H1 (cell line): ENCODE results near the gene DRD1. TPM values are rescaled to one million over a fixed set of nuclear protein-coding genes. Genes with fewer than 3 reads are reported as not detected.

Experiments
- CTCF ChIA-PET: fragments of 300-600 bp; sonication (Branson Sonifier 250); formaldehyde crosslinking; loops from one replicate; lab custom pipeline; 2021; ENCODE audit not compliant: partially characterized antibody; lab: Charles Lee
- POLR2A ChIA-PET: fragments of 300-600 bp; sonication (Branson Sonifier 250); formaldehyde crosslinking; loops from one replicate; lab custom pipeline; 2021; ENCODE audit warnings: inconsistent platforms; ENCODE audit not compliant: partially characterized antibody; lab: Charles Lee
- DNase-seq, 2 experiments: peaks; one replicate each; pipeline versions ENCODE4 v3.0.0 to v3.0.0-alpha.2; 2010 to 2022; ENCODE audit warnings: low spot score in 2 of 2, low read depth in 1 of 2, mixed read lengths in 1 of 2
- FAIRE-seq: peaks from 2 replicates; lab custom pipeline; 2011; peaks lifted over from hg19 to GRCh38; lab: Jason Lieb, UNC
- H2AFZ ChIP-seq: 2 replicates; pipeline ENCODE4 v1.8.1; 2012; ENCODE audit warnings: low read length, inconsistent platforms
- H2AK5ac ChIP-seq: 2 replicates; pipeline ENCODE4 v1.6.1; 2013; ENCODE audit warnings: low read depth, low read length
- H2BK120ac ChIP-seq: replicated peaks from 2 replicates; pipeline ENCODE3; 2013; ENCODE audit warnings: low read depth, low read length, inconsistent platforms
- H2BK12ac ChIP-seq: 2 replicates; pipeline ENCODE4 v1.6.1; 2013; ENCODE audit warnings: low read depth, low read length
- H2BK15ac ChIP-seq: 2 replicates; pipeline ENCODE4 v1.6.1; 2013; ENCODE audit warnings: low read length
- H2BK20ac ChIP-seq: 2 replicates; pipeline ENCODE4 v1.6.1; 2013; ENCODE audit warnings: low read length
- H2BK5ac ChIP-seq: 2 replicates; pipeline ENCODE4 v1.6.1; 2013; ENCODE audit warnings: low read depth, low read length
- H3K14ac ChIP-seq: 2 replicates; pipeline ENCODE4 v1.6.1; 2013; ENCODE audit warnings: inconsistent platforms; ENCODE audit not compliant: insufficient read length
- H3K18ac ChIP-seq: 2 replicates; pipeline ENCODE4 v1.6.1; 2013; ENCODE audit warnings: low read length; ENCODE audit errors: extremely low read depth
- H3K23ac ChIP-seq: 2 replicates; pipeline ENCODE4 v1.6.1; 2013; ENCODE audit warnings: inconsistent platforms; ENCODE audit not compliant: insufficient read length
- H3K23me2 ChIP-seq: 2 replicates; pipeline ENCODE4 v1.6.1; 2013; ENCODE audit warnings: low read depth, low read length
- H3K27ac ChIP-seq: 2 replicates; pipeline ENCODE4 v1.6.1; 2011; ENCODE audit warnings: low read depth, low read length, inconsistent platforms
- H3K27me3 ChIP-seq, 4 experiments: replicated peaks in 1 of 4; 1 replicate in 1 of 4; 2 replicates in 3 of 4; pipeline versions ENCODE4 v1.6.1 to v1.8.1; 2011 to 2013; ENCODE audit warnings: low read length in 3 of 4, mild to moderate bottlenecking in 3 of 4, inconsistent platforms in 2 of 4, mixed read lengths in 2 of 4, moderate library complexity in 1 of 4; ENCODE audit not compliant: control insufficient read depth in 3 of 4, insufficient read depth in 3 of 4; ENCODE audit errors: extremely low read depth in 1 of 4
- H3K36me3 ChIP-seq, 4 experiments: 2 replicates each; pipeline versions ENCODE4 v1.6.1 to v1.8.1; 2011 to 2013; ENCODE audit warnings: mild to moderate bottlenecking in 4 of 4, low read length in 3 of 4, moderate library complexity in 2 of 4, control low read depth in 1 of 4, inconsistent platforms in 1 of 4; ENCODE audit not compliant: insufficient read depth in 4 of 4, control insufficient read depth in 2 of 4
- H3K4ac ChIP-seq: replicated peaks from 2 replicates; pipeline ENCODE3; 2013; ENCODE audit warnings: low read length, low read depth, mixed read lengths, inconsistent platforms; ENCODE audit not compliant: insufficient read length
- H3K4me1 ChIP-seq, 4 experiments: replicated peaks in 1 of 4; 1 replicate in 1 of 4; 2 replicates in 3 of 4; pipeline versions ENCODE4 v1.6.1 to v1.8.1; 2011 to 2013; ENCODE audit warnings: low read length in 3 of 4, inconsistent platforms in 2 of 4, mixed read lengths in 1 of 4; ENCODE audit not compliant: insufficient read depth in 4 of 4, control insufficient read depth in 3 of 4
- H3K4me2 ChIP-seq, 2 experiments: 2 replicates each; pipeline versions ENCODE4 v1.6.1 to v1.8.1; 2011 to 2013; ENCODE audit warnings: low read depth in 2 of 2, low read length in 2 of 2, control low read depth in 1 of 2, inconsistent platforms in 1 of 2, mild to moderate bottlenecking in 1 of 2; ENCODE audit not compliant: insufficient read depth in 1 of 2
- H3K4me3 ChIP-seq, 4 experiments: fragments of 200-600, 300-600 bp in 1 of 4; sonication (generic), shearing (Covaris generic), sonication (Bioruptor Twin) in 1 of 4; 2 replicates each; pipeline versions ENCODE4 v1.5.1 to v1.8.1; 2011 to 2016; ENCODE audit warnings: low read length in 4 of 4, low read depth in 3 of 4, control low read depth in 2 of 4, inconsistent platforms in 2 of 4, mild to moderate bottlenecking in 2 of 4, mixed read lengths in 1 of 4, moderate library complexity in 1 of 4; ENCODE audit not compliant: insufficient read depth in 2 of 4; ENCODE audit errors: extremely low read depth in 1 of 4
- H3K56ac ChIP-seq: replicated peaks from 2 replicates; pipeline ENCODE3; 2013; ENCODE audit warnings: low read depth, mild to moderate bottlenecking, mixed read lengths, low read length, inconsistent platforms; ENCODE audit not compliant: insufficient read length
- H3K79me1 ChIP-seq: 2 replicates; pipeline ENCODE4 v1.6.1; 2013; ENCODE audit warnings: low read depth, low read length, control low read depth
- H3K79me2 ChIP-seq, 2 experiments: 2 replicates each; pipeline versions ENCODE4 v1.6.1 to v1.8.1; 2012 to 2013; ENCODE audit warnings: low read length in 2 of 2, mild to moderate bottlenecking in 2 of 2, inconsistent platforms in 1 of 2; ENCODE audit not compliant: insufficient read depth in 2 of 2, control insufficient read depth in 1 of 2
- H3K9ac ChIP-seq, 4 experiments: replicated peaks in 1 of 4; 1 replicate in 1 of 4; 2 replicates in 3 of 4; pipeline versions ENCODE4 v1.6.1 to v1.8.1; 2011 to 2013; ENCODE audit warnings: low read depth in 3 of 4, low read length in 3 of 4, control low read depth in 2 of 4, mild to moderate bottlenecking in 2 of 4, moderate library complexity in 2 of 4, inconsistent platforms in 1 of 4; ENCODE audit errors: extremely low read depth in 1 of 4
- H3K9me3 ChIP-seq, 2 experiments: 2 replicates each; pipeline versions ENCODE4 v1.6.1 to v1.8.1; 2012 to 2013; ENCODE audit warnings: mild to moderate bottlenecking in 2 of 2, moderate library complexity in 2 of 2, control low read depth in 1 of 2, inconsistent platforms in 1 of 2, low read depth in 1 of 2, low read length in 1 of 2, mixed read lengths in 1 of 2; ENCODE audit not compliant: insufficient read depth in 2 of 2
- H4K20me1 ChIP-seq, 2 experiments: replicated peaks in 1 of 2; 2 replicates each; pipeline versions ENCODE3 to v1.8.1; 2011 to 2013; ENCODE audit warnings: inconsistent platforms in 2 of 2, low read length in 2 of 2, mild to moderate bottlenecking in 1 of 2; ENCODE audit not compliant: insufficient read depth in 2 of 2, control insufficient read depth in 1 of 2
- H4K5ac ChIP-seq: 2 replicates; pipeline ENCODE4 v1.6.1; 2013; ENCODE audit warnings: low read length, low read depth, mixed read lengths, inconsistent platforms; ENCODE audit not compliant: insufficient read length
- H4K8ac ChIP-seq: 2 replicates; pipeline ENCODE4 v1.8.0; 2013; ENCODE audit warnings: mild to moderate bottlenecking, moderate library complexity, low read length, inconsistent platforms; ENCODE audit not compliant: insufficient read depth; ENCODE audit errors: extremely low read depth
- H4K91ac ChIP-seq: replicated peaks from 2 replicates; pipeline ENCODE3; 2013; ENCODE audit warnings: low read length, mixed read lengths, inconsistent platforms; ENCODE audit not compliant: insufficient read length
- KDM5A ChIP-seq: fragments of 200-600 bp; IDR thresholded peaks from 2 replicates; pipeline ENCODE4 v1.7.1; 2012; ENCODE audit warnings: mild to moderate bottlenecking, low read length, inconsistent platforms, mixed read lengths
- POLR2A ChIP-seq, 2 experiments: IDR thresholded peaks; 1 replicate in 1 of 2; 2 replicates in 1 of 2; pipeline ENCODE4 v1.6.1; 2011; ENCODE audit warnings: low read depth in 2 of 2, low read length in 2 of 2, mild to moderate bottlenecking in 2 of 2; ENCODE audit errors: control extremely low read depth in 1 of 2
- TCF12 ChIP-seq: IDR thresholded peaks from 2 replicates; pipeline ENCODE4 v1.6.1; 2011; ENCODE audit warnings: low read depth, mild to moderate bottlenecking, low read length
- polyA plus RNA-seq, 7 experiments: library from polyadenylated mRNA; depleted of rRNA in 3 of 7; stranded (reverse) in 5 of 7; unstranded in 2 of 7; fragments of >200 nt in 5 of 7; fragments of 200-250 nt in 2 of 7; gene quantifications; 1 replicate in 5 of 7; 2 replicates in 1 of 7; 4 replicates in 1 of 7; pipeline versions ENCODE4 v1.2.1 to v1.2.3, GENCODE V29; 2011 to 2013; ENCODE audit warnings: missing spikeins in 2 of 7, mixed read lengths in 2 of 7
- total RNA-seq: library from RNA; stranded (reverse); fragmentation: NEBNext Ultra II Directional; extraction: Animal tissue kit (Norgen Biotek cat#: 25700); gene quantifications from 2 replicates; pipeline ENCODE4 v1.2.1, GENCODE V29; 2021

DRD1 gene
- total and polyA plus RNA-seq, 2 of the 8 experiments (the other 6 are each of a cell fraction or from before 2014, with no cell fraction given), result 0.03 to 0.19 TPM

DNA sequence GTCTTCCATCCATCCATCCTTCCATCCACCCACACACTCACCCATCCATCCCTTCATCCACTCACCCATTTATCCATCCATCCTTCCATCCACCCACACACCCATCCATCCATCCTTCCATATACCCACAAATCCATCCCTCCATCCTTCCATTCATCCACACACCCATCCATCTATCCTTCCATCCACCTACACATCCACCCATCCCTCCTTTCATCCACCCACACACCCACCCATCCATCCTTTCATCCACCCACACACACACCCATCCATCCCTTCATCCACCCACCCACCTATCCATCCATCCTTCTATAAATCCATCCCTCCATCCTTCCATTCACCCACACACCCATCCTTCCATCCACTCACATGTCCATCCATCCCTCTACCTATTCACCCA is 23.6 kb downstream of the DRD1 start:
- no peaks in the 10 kb centered on the region for H3K79me2 ChIP-seq
- H3K4me2 ChIP-seq, result no peak overlapping the region
- H3K4me3 ChIP-seq, result no peak overlapping the region
- FAIRE-seq (no peak), DNase-seq (no peak)
- no peak overlapping the region for H2AFZ ChIP-seq
- H3K9me3 ChIP-seq, result peaks cover 0 to 7% of the 10 kb centered on the region in 2 experiments; a peak in 1 of 4 replicates
- peaks cover 0 to 3% (median 0%) of the 10 kb centered on the region in 4 experiments; a peak in 1 of 7 replicates for H3K4me1 ChIP-seq
- no peaks in the 10 kb centered on the region for H3K27me3 ChIP-seq
- no peak overlapping the region for H2BK12ac ChIP-seq
- H3K23me2 ChIP-seq, result peaks cover 6% of the 10 kb centered on the region; the same call in 1 of the 2 replicates
- H4K8ac ChIP-seq, result no peak overlapping the region
- no peaks in the 10 kb centered on the region for H4K20me1 ChIP-seq
- H4K91ac ChIP-seq, result no peak overlapping the region
- POLR2A ChIA-PET, result no interaction called here
- no peak overlapping the region for H2AK5ac ChIP-seq
- no peak overlapping the region for H3K18ac ChIP-seq
- CTCF ChIA-PET, result interaction anchor here (1.2 kb wide), 1 partner anchor 15 kb away, joined by 4 read pairs; no protein-coding TSS in a partner anchor
- H2BK120ac ChIP-seq, result no peak overlapping the region
- H3K27ac ChIP-seq, result no peak overlapping the region
- no peak overlapping the region for H3K23ac ChIP-seq
- no peaks in the 10 kb centered on the region for H3K79me1 ChIP-seq
- no peak overlapping the region for H3K14ac ChIP-seq
- H3K56ac ChIP-seq, result peak overlapping the region; percentile 75
- no peak overlapping the region for H2BK5ac ChIP-seq
- H3K36me3 ChIP-seq, result no peaks in the 10 kb centered on the region
- H2BK20ac ChIP-seq, result no peak overlapping the region
- H4K5ac ChIP-seq, result no peak overlapping the region
- no peak overlapping the region for H2BK15ac ChIP-seq
- H3K4ac ChIP-seq, result no peak overlapping the region
- no peak overlapping the region for H3K9ac ChIP-seq
- TF ChIP-seq TCF12, result no peak
- no peak for TF ChIP-seq KDM5A
- no peak for TF ChIP-seq POLR2A (IDR thresholded peaks at IDR 0.05; ENCODE audit: control extremely low read depth in 1 of 2, low read depth in 2 of 2, low read length in 2 of 2)
